ENCODE results near the gene CLSTN2. TPM values are rescaled to one million over a fixed set of nuclear protein-coding genes. Genes with fewer than 3 reads are reported as not detected.

Gene CLSTN2
- polyA plus RNA-seq, 1 experiment: 0.04 TPM

DNA sequence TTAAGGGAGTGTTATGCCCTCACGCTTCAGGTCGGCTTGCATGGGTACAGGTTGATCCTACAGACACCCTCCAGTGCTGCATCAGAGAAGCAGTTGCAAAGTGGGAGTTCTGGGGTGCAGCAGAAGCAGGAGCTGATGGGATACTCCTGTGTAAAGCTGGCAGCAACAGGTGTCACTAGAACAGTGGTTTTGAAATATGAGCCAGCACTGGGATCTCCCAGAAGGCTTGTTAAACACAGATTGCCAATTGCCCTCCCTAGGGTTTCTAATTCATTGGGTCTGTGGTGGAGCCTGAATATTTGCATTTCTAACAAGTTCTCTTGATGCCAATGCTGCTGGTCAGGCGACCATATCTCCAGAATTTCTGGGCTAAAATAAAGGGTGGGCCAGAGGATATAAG is 350.4 kb downstream of the CLSTN2 start:
- H3K4me3 ChIP-seq (ENCODE audit: low read depth, low read length): no peak overlapping the region
- no peaks in the 10 kb centered on the region for H3K9me3 ChIP-seq (ENCODE audit: control insufficient read depth, insufficient read depth, low read length)
- no peak overlapping the region for H3K27ac ChIP-seq (ENCODE audit: low read depth, low read length)
- TF ChIP-seq, protein P1, sequence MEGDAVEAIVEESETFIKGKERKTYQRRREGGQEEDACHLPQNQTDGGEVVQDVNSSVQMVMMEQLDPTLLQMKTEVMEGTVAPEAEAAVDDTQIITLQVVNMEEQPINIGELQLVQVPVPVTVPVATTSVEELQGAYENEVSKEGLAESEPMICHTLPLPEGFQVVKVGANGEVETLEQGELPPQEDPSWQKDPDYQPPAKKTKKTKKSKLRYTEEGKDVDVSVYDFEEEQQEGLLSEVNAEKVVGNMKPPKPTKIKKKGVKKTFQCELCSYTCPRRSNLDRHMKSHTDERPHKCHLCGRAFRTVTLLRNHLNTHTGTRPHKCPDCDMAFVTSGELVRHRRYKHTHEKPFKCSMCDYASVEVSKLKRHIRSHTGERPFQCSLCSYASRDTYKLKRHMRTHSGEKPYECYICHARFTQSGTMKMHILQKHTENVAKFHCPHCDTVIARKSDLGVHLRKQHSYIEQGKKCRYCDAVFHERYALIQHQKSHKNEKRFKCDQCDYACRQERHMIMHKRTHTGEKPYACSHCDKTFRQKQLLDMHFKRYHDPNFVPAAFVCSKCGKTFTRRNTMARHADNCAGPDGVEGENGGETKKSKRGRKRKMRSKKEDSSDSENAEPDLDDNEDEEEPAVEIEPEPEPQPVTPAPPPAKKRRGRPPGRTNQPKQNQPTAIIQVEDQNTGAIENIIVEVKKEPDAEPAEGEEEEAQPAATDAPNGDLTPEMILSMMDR (IDR thresholded peaks at IDR 0.05; ENCODE audit: low read depth, low read length): no peak
- no peaks in the 10 kb centered on the region for H3K27me3 ChIP-seq (ENCODE audit: control insufficient read depth, insufficient read depth, low read length)
- POLR2A ChIA-PET: no interaction called here
- DNase-seq (ENCODE audit: low read depth, low spot score): no peak
- CTCF ChIA-PET: no interaction called here

DNA sequence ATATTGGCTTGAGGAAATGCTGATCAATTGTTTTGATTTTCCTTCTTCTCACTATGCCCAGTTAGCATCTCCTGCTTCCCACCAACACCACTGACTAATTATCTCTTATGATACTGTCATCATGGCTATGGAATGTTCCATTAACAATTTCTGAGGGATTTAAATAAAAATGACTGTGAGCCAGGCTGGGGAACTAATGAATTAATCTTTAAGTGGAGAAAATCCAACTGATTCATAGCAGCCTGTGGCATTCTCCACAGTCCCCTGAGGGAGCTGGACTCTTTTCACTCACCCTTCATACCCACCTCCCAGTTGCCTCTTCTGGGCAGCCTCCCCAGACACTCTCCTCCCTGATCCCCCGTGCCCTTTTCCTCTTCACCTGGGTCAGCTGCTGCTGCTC is 353.6 kb downstream of the CLSTN2 start:
- no peaks in the 10 kb centered on the region for H3K9me3 ChIP-seq (ENCODE audit: control insufficient read depth, insufficient read depth, low read length)
- no peaks in the 10 kb centered on the region for H3K27me3 ChIP-seq (ENCODE audit: control insufficient read depth, insufficient read depth, low read length)
- H3K4me3 ChIP-seq (ENCODE audit: low read depth, low read length): no peak overlapping the region
- CTCF ChIA-PET: no interaction called here
- no peak overlapping the region for H3K27ac ChIP-seq (ENCODE audit: low read depth, low read length)
- TF ChIP-seq, protein P1 (IDR thresholded peaks at IDR 0.05; ENCODE audit: low read depth, low read length): no peak
- POLR2A ChIA-PET: no interaction called here
- DNase-seq (ENCODE audit: low read depth, low spot score): no peak

DNA sequence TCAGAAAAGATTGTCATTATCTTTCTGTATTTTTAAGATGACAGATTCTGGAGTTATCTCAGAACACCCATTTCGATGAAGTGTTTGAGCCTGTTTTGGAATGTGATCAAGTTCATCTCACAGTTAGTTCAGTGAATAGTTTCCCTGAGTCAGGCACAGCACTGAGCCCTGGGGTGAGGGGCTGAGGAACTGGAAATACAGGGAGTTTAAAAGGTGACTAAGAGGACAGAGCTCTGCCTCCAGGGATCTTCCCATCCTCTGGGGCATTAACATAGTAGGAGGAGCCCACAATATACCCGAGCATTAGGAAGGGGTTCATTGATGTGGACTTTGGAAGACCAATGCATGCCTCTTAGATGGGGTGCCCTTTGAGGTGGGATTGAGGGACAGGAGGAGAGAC is 355.1 kb downstream of the CLSTN2 start:
- ChIA-PET CTCF (no interaction called here), POLR2A (no interaction called here)
- H3K9me3 ChIP-seq (ENCODE audit: control insufficient read depth, insufficient read depth, low read length): no peaks in the 10 kb centered on the region
- no peak overlapping the region for H3K27ac ChIP-seq (ENCODE audit: low read depth, low read length)
- H3K27me3 ChIP-seq (ENCODE audit: control insufficient read depth, insufficient read depth, low read length): no peaks in the 10 kb centered on the region
- TF ChIP-seq, protein P1 (IDR thresholded peaks at IDR 0.05; ENCODE audit: low read depth, low read length): no peak
- no peak for DNase-seq (ENCODE audit: low read depth, low spot score)
- no peak overlapping the region for H3K4me3 ChIP-seq (ENCODE audit: low read depth, low read length)

DNA sequence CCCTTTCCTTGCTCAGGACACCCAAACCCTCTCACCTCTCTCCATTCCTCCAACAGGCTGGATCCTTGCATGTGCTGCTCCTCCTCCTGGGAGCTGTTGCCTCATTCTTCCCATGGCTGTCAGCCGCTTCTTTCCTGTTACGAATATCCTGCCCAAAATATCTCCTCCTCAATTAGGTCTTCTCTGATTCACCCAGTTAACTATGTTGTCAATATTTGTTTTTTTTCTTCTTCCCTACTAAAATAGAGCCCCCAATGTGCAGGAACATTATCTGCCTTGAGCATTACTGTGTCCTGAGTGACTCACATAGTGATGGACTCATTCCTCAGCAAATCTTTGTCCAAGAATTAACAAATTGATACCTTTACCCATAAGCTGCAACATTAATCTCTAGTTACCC is 357.2 kb downstream of the CLSTN2 start:
- POLR2A ChIA-PET: no interaction called here
- Histone ChIP-seq H3K4me3 (ENCODE audit: low read depth, low read length) (no peak overlapping the region), H3K27me3 (ENCODE audit: control insufficient read depth, insufficient read depth, low read length) (no peaks in the 10 kb centered on the region), H3K9me3 (ENCODE audit: control insufficient read depth, insufficient read depth, low read length) (no peaks in the 10 kb centered on the region), H3K27ac (ENCODE audit: low read depth, low read length) (no peak overlapping the region)
- CTCF ChIA-PET: no interaction called here
- TF ChIP-seq, protein P1 (IDR thresholded peaks at IDR 0.05; ENCODE audit: low read depth, low read length): no peak
- no peak for DNase-seq (ENCODE audit: low read depth, low spot score)

DNA sequence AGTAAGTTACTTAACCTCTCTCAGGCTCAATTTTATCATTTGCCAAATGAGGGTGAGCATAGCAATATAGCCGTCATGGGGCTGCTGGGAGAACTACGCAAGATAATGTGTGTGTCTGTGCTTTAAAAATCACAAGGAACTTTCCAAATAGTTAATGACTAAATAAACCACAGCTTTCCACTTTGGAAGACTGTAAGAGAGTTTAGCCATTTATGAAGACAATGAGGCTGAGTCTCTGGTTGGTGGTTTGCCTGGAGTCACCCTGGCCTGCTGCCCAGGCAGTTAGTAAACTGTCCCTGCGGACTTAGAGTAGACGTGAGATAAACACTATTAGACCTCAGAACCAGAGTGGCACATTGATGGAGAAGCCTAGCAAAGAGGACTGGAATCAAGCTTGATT is 357.7 kb downstream of the CLSTN2 start:
- ChIA-PET POLR2A (no interaction called here), CTCF (no interaction called here)
- no peak overlapping the region for H3K27ac ChIP-seq (ENCODE audit: low read depth, low read length)
- no peak overlapping the region for H3K4me3 ChIP-seq (ENCODE audit: low read depth, low read length)
- no peaks in the 10 kb centered on the region for H3K27me3 ChIP-seq (ENCODE audit: control insufficient read depth, insufficient read depth, low read length)
- no peak for DNase-seq (ENCODE audit: low read depth, low spot score)
- TF ChIP-seq, protein P1 (IDR thresholded peaks at IDR 0.05; ENCODE audit: low read depth, low read length): no peak
- H3K9me3 ChIP-seq (ENCODE audit: control insufficient read depth, insufficient read depth, low read length): no peaks in the 10 kb centered on the region
